ENCODE results near the gene DOCK1. TPM values are rescaled to one million over a fixed set of nuclear protein-coding genes. Genes with fewer than 3 reads are reported as not detected.

Gene DOCK1
- total RNA-seq, 1 donor from 2014 or later: 74.8 TPM

DNA sequence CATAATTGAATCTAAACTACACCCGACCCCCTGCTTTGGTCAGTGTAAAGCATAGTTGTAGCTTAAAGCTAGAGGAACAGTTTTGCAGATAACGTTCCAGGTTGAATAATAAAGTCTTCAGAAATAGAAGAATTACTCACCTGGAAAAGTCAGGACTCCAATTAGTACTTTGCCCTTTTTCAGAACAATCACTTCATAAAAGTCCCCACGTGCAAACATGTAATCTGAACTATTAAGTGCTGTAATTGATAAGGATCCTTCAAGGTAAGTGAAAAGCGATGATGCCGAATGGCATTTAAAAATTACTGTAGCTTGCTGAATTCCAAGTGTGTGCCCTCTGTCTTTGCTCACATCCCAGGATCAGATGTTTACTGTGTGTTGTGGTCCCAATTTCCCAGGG, 344.8 kb downstream of the DOCK1 start:
- TF ChIP-seq, protein P1, sequence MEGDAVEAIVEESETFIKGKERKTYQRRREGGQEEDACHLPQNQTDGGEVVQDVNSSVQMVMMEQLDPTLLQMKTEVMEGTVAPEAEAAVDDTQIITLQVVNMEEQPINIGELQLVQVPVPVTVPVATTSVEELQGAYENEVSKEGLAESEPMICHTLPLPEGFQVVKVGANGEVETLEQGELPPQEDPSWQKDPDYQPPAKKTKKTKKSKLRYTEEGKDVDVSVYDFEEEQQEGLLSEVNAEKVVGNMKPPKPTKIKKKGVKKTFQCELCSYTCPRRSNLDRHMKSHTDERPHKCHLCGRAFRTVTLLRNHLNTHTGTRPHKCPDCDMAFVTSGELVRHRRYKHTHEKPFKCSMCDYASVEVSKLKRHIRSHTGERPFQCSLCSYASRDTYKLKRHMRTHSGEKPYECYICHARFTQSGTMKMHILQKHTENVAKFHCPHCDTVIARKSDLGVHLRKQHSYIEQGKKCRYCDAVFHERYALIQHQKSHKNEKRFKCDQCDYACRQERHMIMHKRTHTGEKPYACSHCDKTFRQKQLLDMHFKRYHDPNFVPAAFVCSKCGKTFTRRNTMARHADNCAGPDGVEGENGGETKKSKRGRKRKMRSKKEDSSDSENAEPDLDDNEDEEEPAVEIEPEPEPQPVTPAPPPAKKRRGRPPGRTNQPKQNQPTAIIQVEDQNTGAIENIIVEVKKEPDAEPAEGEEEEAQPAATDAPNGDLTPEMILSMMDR (IDR thresholded peaks at IDR 0.05; ENCODE audit: unreplicated experiment): no peak
- H3K4me3 Mint-ChIP-seq: no peak overlapping the region

DNA sequence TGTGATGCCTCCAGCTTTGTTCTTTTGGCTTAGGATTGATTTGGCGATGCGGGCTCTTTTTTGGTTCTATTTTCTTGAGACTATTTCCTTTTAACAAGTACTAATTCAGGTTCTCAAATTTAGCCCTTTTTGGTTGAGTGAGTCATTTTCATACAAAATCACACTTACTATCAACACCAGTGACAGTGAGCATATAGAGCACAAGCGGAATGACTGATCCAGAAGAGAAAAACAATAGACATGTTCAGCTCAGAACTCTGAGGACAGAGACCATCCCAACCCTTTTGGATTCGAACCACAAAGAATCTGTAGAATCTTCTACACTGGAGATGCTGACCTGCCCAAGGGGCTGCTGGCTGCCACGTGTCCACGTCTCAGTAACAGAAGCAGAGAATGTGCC, 347.6 kb downstream of the DOCK1 start:
- Mint-ChIP-seq H3K27ac (no peak overlapping the region), H3K4me1 (no peaks in the 10 kb centered on the region), H3K4me3 (no peak overlapping the region), H3K9me3 (no peaks in the 10 kb centered on the region), H3K36me3 (peaks cover 26% of the 10 kb centered on the region), H3K27me3 (ENCODE audit: low read depth) (no peaks in the 10 kb centered on the region)
- DNase-seq (ENCODE audit: low spot score in 2 of 2, unreplicated experiment in 2 of 2): no peak
- TF ChIP-seq, protein P1 (IDR thresholded peaks at IDR 0.05; ENCODE audit: unreplicated experiment): no peak

More for the DNA sequence above, 344.8 kb downstream of the DOCK1 start:
- no peak overlapping the region for H3K27ac Mint-ChIP-seq
- H3K4me1 Mint-ChIP-seq: peaks cover 4% of the 10 kb centered on the region
- DNase-seq (ENCODE audit: low spot score in 2 of 2, unreplicated experiment in 2 of 2): no peak
- peaks cover 21% of the 10 kb centered on the region for H3K36me3 Mint-ChIP-seq
- H3K9me3 Mint-ChIP-seq: no peaks in the 10 kb centered on the region
- no peaks in the 10 kb centered on the region for H3K27me3 Mint-ChIP-seq (ENCODE audit: low read depth)

DNA sequence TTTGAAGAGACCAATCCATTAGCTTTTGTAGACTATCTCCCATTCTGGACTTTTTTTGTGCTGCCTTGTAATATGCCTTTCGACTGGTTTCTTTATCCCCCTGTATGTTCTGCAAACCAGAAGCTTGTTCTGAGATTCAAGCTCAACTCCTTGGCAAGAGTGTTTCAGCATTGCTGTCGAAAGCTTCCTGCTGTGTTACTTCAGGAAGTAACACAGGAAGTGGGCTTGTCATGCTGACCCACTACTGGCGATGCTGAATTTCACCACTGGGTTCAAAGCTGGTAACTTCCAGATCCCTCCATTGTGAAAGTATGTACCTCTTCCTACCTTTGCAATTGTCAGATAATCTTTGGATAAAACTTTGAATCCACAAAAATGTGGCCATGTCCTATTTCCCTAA, 349.0 kb downstream of the DOCK1 start:
- DNase-seq (ENCODE audit: low spot score in 2 of 2, unreplicated experiment in 2 of 2): no peak
- Mint-ChIP-seq H3K4me3 (no peak overlapping the region), H3K27ac (no peak overlapping the region), H3K4me1 (no peaks in the 10 kb centered on the region), H3K36me3 (peaks cover 29% of the 10 kb centered on the region), H3K27me3 (ENCODE audit: low read depth) (no peaks in the 10 kb centered on the region), H3K9me3 (no peaks in the 10 kb centered on the region)
- TF ChIP-seq, protein P1 (IDR thresholded peaks at IDR 0.05; ENCODE audit: unreplicated experiment): no peak

DNA sequence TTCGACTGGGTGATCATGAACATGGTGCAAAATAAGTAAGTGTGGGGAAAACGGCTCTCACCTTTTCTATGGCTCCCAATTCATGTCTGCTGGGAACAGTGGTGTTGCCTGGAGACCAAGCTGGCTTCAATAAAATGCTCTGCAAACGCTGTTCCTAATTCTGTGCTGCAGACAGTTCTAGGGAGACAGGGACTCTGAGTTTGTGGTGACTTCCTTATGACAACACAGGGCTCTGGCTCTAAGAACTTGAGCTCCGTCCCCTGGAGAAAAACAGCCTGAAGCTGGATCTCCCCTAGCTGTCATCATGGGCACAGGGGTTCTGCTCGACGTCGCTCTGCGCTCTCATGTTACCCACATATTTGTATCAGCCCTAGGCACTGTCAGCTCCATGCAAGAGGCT, 352.2 kb downstream of the DOCK1 start:
- TF ChIP-seq, protein P1 (IDR thresholded peaks at IDR 0.05; ENCODE audit: unreplicated experiment): no peak
- peaks cover 7% of the 10 kb centered on the region for H3K9me3 Mint-ChIP-seq
- H3K4me3 Mint-ChIP-seq: no peak overlapping the region
- peaks cover 42% of the 10 kb centered on the region for H3K36me3 Mint-ChIP-seq
- no peaks in the 10 kb centered on the region for H3K27me3 Mint-ChIP-seq (ENCODE audit: low read depth)
- no peak overlapping the region for H3K27ac Mint-ChIP-seq
- H3K4me1 Mint-ChIP-seq: no peaks in the 10 kb centered on the region
- no peak for DNase-seq (ENCODE audit: low spot score in 2 of 2, unreplicated experiment in 2 of 2)

DNA sequence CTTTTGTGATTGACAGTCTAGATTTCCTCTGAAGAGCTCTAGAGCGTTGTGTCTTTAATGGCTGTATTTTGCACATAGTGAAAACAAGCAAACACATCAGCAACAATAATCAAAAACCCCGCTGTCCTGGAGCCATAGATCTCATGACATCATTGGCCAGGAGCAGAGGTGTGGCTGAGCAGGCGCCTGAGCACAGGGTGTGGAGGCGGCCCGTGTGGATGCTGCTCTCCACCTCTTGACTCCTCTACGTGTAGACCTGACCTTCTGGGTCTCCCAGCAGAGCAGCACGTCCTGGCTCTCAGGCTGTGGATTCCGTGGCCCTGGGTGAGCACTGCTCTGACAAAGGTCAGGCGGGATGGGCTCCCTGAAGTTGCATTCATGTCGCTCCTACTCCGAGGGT, 354.1 kb downstream of the DOCK1 start:
- Mint-ChIP-seq H3K4me3 (no peak overlapping the region), H3K27me3 (ENCODE audit: low read depth) (no peaks in the 10 kb centered on the region), H3K9me3 (peaks cover 7% of the 10 kb centered on the region), H3K4me1 (no peaks in the 10 kb centered on the region), H3K27ac (peak overlapping the region; percentile 47), H3K36me3 (peaks cover 39% of the 10 kb centered on the region)
- TF ChIP-seq, protein P1 (IDR thresholded peaks at IDR 0.05; ENCODE audit: unreplicated experiment): no peak
- DNase-seq (ENCODE audit: low spot score in 2 of 2, unreplicated experiment in 2 of 2): no peak

DNA sequence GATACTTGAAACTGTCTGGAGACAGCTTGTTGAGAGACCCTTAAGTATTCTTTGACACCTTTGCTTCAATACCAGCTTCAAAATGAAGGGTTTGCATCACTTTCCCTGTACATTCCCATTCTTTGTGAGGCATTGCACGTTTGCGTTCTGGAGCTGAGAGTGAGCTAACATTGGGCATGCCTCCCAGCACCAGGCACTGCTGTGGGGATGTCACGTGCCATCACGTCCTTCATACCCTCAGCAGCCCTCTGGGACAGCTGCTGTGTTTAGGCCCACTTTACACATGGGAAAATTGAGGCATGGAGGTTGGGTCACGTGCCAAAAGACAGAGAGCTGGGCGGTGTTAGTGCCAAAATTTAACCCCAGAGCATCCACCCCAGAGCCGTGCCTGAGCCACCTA, 357.4 kb downstream of the DOCK1 start:
- no peak for DNase-seq (ENCODE audit: low spot score in 2 of 2, unreplicated experiment in 2 of 2)
- peaks cover 7% of the 10 kb centered on the region for H3K9me3 Mint-ChIP-seq
- no peaks in the 10 kb centered on the region for H3K27me3 Mint-ChIP-seq (ENCODE audit: low read depth)
- H3K36me3 Mint-ChIP-seq: peaks cover 36% of the 10 kb centered on the region
- no peak overlapping the region for H3K4me3 Mint-ChIP-seq
- TF ChIP-seq, protein P1 (IDR thresholded peaks at IDR 0.05; ENCODE audit: unreplicated experiment): no peak
- no peak overlapping the region for H3K27ac Mint-ChIP-seq
- no peaks in the 10 kb centered on the region for H3K4me1 Mint-ChIP-seq

Data from mesothelial cell of epicardium (in vitro differentiated cells).